Transverse colon (tissue), 3 donors: ENCODE data around the gene RBM10.

Experiments
- CTCF ChIP-seq, 5 experiments: fragments of 200-600 bp in 3 of 5; fragments of 450-650 bp in 2 of 5; sonication (generic) in 3 of 5; IDR thresholded peaks; 1 replicate in 2 of 5; 2 replicates in 3 of 5; pipeline ENCODE4 v1.5.1; 2016 to 2017; ENCODE audit warnings: antibody characterized with exemption in 5 of 5, inconsistent platforms in 3 of 5, mild to moderate bottlenecking in 2 of 5, moderate library complexity in 1 of 5
- EP300 ChIP-seq: sonication (generic); formaldehyde crosslinking; IDR thresholded peaks from one replicate; pipeline ENCODE4 v1.6.1; 2017; ENCODE audit warnings: antibody characterized with exemption, low read depth

DNA sequence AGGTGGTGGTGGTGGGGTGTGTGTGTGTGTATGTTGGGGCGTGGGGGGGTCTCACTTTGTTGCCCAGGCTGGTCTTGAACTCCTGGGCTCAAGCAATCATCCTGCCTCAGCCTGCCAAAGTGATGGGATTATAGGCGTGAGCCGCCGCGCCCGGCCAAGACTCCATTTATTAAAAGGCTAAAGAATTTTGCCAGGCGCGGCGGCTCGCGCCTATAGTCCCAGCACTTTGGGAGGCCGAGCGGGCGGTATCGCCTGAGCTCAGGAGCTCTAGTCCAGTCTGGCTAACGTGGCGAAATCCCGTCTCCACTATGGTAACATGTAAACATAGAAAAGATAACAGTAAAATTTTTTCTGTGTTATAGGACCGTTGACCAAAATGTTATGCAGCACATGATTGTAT, 44.9 kb downstream of the RBM10 start:
- TF ChIP-seq CTCF (IDR thresholded peaks at IDR 0.05) (no peak), EP300 (no peak)
